HL-60/S4 treated with phorbol 12-myristate 13-acetate at 8.2 ng/mL for 4 days and 3 days (cell line): ENCODE measurements around the gene UCHL5.
"Not testable (repeated sequence)": the region's sequence is repeated elsewhere in the genome, so short reads cannot be mapped to it uniquely, and the experiment has no call there.

Source experiments
- in situ Hi-C: fragments of 300-500 bp; cut with MboI; formaldehyde crosslinking; loops from 2 replicates; pipeline ENCODE4 v1.15.0; 2022; ENCODE audit warnings: low sequenced_read_pairs

Gene UCHL5

DNA sequence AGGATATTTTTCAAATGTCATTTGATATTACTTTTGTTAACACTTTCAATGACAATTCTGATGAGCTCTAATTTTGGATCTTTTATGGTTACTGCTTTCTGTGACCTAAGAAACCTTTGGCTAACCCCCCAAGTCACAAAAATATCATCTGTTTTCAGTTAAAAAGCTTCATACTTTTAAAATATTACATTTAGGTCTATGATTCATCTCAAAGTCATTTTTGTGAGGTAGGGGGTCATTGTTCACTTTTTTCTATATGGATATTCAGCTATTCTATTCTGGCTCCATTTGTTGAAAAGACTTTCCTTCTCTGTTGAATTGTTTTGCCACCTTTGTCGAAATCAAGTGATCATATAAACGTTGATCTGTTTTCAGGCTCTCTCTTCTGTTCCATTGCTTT, 44.8 kb downstream of the UCHL5 start:
- in situ Hi-C loops = loop anchor here (10.0 to 25.0 kb wide), 2 partner anchors 200 to 552 kb away; no protein-coding TSS in a partner anchor

GRCh38 chr1:193013707-193014106, 45.5 kb downstream of the UCHL5 start:
- in situ Hi-C loops = loop anchor here (10.0 to 25.0 kb wide), 2 partner anchors 199 to 551 kb away; no protein-coding TSS in a partner anchor

GRCh38 chr1:193013005-193013404, 46.2 kb downstream of the UCHL5 start:
- in situ Hi-C loops = loop anchor here (10.0 to 25.0 kb wide), 2 partner anchors 198 to 551 kb away; no protein-coding TSS in a partner anchor

- in situ Hi-C loops = loop anchor here (10.0 to 25.0 kb wide), 2 partner anchors 197 to 549 kb away; no protein-coding TSS in a partner anchor
Measured at GRCh38 chr1:193011406-193011805, 47.8 kb downstream of the UCHL5 start.

GRCh38 chr1:193009501-193009900, 49.7 kb downstream of the UCHL5 start:
- in situ Hi-C loops = loop anchor here (25.0 kb wide), 1 partner anchor 547 kb away; no protein-coding TSS in a partner anchor

- in situ Hi-C loops = loop anchor here (25.0 kb wide), 1 partner anchor 543 kb away; no protein-coding TSS in a partner anchor
Measured at GRCh38 chr1:193005785-193006184, 53.4 kb downstream of the UCHL5 start.

- in situ Hi-C loops = no loop called here
Measured at GRCh38 chr1:192998536-192998935, 60.6 kb downstream of the UCHL5 start.

GRCh38 chr1:192994141-192994540, 65.0 kb downstream of the UCHL5 start:
- in situ Hi-C loops = no loop called here

DNA sequence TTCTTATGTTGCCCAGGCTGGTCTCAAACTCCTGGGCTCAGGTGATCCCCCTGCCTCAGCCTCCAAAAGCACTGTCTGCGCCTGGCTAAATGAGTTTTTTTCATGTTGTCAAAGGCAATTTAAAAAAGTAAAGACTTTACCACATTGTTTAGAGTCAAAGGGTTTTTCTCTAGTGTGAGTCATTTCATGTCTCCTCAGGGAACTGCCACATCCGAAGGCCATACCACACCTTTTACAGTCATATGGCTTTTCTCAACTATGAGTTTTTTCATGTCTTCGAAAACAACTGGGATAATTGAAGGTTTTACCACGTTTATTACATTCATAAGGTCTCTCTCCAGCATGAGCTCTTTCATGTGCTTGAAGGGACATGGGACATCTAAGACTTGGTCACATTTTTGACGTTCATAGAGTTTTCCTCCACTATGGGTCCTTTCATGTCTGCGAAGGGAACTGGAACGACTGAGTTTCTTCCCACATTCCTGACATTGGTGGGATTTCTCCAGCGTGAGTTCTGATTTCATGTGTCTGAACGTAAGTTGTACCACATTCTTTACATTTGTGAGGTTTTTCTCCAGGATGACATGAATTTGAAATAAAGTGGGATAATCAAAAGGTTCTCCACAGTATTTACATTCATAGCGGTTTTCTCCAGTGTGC, 65.6 kb downstream of the UCHL5 start:
- in situ Hi-C loops = no loop called here

- in situ Hi-C loops = not testable (repeated sequence)
Measured at GRCh38 chr1:192986748-192987334, 72.3 kb downstream of the UCHL5 start.

DNA sequence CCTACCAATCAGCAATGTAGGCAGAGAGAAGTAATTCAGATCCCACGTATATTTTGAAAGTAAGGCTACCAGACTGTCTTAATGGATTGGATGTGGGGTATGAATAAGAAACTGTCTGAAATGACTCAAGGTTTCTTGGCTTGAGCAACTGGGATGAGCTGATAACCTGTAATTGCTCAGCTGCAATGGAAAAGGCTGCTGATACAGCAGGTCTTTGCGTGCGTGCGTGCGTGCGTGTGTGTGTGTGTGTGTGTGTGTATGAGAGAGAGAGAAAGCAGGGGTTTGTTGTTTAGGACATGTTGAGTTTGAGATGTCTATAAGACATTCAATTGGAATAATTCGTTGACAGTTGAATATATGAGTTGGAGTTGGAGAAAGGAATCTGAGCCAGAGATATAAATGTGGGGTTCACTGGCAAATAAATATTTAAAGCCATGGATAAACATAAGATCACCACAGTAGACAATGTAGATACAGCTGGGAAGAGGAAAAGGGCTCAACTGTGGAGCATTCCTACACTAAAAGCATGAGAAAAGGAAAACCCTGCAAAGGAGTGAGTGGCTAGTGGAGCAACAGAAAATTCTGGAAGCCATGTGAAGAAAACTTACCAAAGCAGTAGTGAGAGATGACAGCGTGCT, 72.9 kb downstream of the UCHL5 start:
- in situ Hi-C loops = no loop called here

GRCh38 chr1:192984080-192984479, 75.1 kb downstream of the UCHL5 start:
- in situ Hi-C loops = no loop called here

DNA sequence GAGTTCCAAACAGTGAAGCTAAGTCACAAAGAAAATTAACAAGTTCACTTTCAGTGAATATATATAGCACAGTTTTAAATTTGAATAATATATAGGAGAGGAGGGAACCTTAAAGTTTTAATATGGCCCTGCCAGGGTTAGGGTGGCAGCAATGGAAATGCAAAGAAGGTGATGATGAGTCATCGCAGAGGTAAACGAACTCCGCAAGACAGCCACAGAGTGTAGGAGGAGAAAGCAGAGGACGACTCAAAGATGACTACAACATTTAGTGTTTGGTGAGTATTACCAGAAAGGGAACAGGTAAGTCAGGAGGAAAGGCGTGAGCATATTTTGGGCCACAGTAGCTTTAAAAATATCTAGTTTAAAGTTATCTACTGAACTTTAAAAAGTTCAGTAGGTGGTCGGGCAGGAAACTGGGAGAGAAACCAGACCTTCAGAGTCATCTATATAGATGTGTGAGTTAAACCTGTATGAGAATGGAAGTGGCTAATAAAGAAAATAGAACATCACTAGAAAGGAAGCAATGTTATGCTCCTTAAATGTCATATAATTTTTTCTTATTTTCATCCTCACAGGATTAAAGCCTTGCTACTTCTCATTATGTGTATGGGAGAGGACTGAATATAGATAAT, 75.7 kb downstream of the UCHL5 start:
- in situ Hi-C loops = no loop called here

GRCh38 chr1:192980856-192981255, 78.3 kb downstream of the UCHL5 start:
- in situ Hi-C loops = no loop called here

DNA sequence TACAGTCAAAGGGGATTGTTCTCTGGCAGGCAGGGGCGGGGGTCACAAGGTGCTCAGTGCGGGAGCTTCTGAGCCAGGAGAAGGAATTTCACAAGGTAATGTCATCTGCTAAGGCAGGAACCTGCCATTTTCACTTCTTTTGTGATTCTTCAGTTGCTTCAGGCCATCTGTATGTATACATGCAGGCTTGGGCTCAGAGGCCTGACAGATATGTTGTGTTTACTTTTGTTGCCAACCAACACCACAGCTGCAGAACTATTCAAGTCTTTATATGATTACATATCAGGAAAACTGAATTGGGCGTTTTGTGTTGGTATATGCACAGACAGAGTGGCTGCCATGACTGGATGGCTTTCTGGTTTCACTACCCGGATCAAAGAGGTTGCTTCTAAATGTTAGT, 78.8 kb downstream of the UCHL5 start:
- in situ Hi-C loops = not testable (repeated sequence)

DNA sequence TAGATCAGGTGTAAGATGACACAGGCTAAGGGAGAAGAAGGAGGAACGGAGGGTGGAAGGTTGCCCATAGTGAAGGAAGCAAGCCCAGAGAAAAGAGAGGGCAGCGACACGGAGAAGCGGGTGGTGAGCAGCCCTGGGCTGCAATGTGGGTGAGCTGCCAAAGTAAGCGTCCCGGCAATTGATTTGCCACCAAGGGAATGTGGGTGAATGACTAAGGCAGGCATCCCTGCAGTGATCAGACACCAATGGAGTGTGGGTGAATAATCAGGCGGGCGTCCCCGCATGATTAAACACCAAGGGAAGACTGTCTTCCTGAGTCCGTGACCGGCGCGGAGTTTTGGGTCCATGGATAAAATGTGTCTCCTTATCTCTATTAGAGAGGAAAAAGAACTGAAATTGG, 79.6 kb downstream of the UCHL5 start:
- in situ Hi-C loops = no loop called here

DNA sequence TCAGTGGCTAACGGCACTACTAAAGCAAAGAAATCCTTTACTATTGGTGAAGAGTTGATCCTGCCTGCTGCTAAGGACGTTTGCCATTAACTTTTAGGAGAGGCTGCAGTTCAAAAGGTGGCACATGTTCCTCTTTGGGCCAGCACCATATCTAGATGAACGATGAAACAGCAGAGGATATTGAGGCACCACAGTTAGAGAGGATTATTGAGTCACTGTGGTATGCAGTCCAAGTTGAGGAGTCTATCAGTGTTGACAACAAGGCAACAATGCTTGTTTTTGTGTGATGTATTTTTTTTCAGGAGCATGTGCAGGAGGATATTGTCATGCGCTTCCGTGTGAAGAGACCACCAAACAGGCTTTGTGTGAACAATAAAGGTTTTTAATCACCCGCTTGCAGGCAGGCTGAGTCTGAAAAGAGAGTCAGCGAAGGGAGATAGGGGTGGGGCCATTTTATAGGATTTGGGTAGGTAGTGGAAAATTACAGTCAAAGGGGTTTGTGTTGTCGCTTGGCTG, 80.9 kb downstream of the UCHL5 start:
- in situ Hi-C loops = no loop called here

DNA sequence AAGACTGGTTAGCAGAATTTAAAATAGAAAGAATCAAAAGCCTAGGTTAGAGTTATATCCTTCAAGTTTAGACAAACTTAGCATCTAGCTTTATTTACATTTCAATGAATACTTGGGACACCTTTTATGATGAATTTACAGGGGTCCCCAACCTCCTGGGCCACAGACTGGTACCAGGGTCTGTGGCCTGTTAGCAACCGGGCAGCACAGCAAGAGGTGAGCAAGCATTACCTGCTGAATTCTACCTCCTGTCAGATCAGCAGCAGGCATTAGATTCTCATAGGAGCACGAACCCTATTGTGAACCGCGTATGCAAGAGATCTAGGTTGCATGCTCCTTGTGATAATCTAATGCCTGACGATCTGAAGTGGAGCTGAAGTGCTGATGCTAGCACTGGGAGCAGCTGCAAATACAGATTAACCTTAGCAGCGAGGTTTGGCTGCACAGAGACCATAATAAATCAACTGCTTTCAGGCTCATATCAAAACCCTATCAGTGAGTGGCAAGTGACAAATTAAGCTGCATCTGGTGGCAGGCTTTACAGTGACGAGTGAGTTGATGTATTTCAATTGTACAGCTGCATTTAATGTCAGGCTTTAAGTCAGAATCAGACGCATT, 82.0 kb downstream of the UCHL5 start:
- in situ Hi-C loops = no loop called here

- in situ Hi-C loops = no loop called here
Measured at GRCh38 chr1:192976576-192976975, 82.6 kb downstream of the UCHL5 start.

GRCh38 chr1:192974701-192975100, 84.5 kb downstream of the UCHL5 start:
- in situ Hi-C loops = no loop called here

- in situ Hi-C loops = no loop called here
Measured at GRCh38 chr1:192973988-192974387, 85.2 kb downstream of the UCHL5 start.
